ENCODE results near the gene MTCL1.

Gene MTCL1

GRCh38 chr18:8776013-8776943 lies 70.9 kb downstream of the MTCL1 start:
- DNase-seq: no peak

DNA sequence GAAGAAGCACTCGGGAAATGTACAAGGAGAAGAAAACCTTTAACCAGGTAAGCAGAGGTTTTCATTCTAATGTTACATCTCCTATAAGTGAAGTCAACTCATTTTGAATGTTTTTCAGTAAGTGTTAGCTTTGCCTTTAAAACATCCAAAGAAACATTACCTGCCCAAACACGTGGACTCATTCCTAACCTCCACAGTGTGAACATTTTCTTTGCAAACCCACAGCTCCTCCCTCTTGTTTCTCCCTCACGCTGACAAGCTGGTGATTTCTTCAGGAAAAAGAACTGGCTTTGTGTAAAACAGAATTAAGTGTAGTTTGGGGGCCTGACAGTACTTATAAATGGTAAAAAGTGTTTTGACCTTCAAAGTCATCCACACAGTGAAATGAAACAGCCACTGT lies 72.5 kb downstream of the MTCL1 start:
- DNase-seq: no peak

GRCh38 chr18:8778386-8778785 lies 73.0 kb downstream of the MTCL1 start:
- DNase-seq: no peak

DNA sequence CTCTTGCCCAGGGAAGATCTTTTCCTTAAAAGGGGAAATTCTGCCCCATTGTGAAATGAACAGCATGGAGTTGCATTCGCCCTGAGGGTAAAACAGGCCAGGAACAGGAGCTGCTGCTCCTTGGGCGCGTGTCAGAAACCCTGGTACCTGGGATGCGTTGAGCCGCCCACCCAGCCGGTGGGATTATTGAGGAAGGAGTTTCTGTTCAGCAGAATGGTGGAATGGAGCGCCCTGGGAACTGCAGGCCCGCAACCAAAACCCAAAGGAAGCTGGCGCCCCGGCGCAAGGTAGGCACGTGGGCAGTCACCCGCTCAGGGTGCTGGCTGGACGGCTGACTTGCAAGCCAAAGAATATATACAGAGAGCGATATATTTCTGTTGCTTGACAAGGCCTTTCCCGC lies 73.5 kb downstream of the MTCL1 start:
- no peak for DNase-seq

DNA sequence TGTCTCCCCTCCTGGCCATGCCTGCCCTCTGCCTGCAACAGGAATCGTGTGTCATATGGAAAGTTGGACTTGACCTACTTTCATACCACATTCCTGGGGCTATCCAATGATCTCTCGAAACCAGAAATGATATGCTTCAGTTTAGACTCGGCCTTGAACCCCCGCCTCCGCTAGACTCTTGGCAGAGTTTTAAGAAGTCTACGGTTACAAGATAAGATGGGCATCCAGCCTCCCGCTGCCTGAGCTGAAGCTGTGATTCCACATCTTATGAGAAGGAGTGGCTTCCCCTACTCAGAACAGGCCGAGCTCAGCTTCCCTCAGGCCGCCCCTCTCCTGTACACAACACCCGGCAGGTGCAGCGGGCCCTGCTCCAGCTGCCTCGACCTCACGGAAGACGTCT lies 73.9 kb downstream of the MTCL1 start:
- no peak for DNase-seq

- DNase-seq: no peak
These were observed 74.9 kb downstream of the MTCL1 start for GRCh38 chr18:8780227-8780626.

- no peak for DNase-seq
These were observed 76.3 kb downstream of the MTCL1 start for GRCh38 chr18:8781671-8782070.

- DNase-seq: no peak
These were observed 78.1 kb downstream of the MTCL1 start for GRCh38 chr18:8783335-8783993.

DNA sequence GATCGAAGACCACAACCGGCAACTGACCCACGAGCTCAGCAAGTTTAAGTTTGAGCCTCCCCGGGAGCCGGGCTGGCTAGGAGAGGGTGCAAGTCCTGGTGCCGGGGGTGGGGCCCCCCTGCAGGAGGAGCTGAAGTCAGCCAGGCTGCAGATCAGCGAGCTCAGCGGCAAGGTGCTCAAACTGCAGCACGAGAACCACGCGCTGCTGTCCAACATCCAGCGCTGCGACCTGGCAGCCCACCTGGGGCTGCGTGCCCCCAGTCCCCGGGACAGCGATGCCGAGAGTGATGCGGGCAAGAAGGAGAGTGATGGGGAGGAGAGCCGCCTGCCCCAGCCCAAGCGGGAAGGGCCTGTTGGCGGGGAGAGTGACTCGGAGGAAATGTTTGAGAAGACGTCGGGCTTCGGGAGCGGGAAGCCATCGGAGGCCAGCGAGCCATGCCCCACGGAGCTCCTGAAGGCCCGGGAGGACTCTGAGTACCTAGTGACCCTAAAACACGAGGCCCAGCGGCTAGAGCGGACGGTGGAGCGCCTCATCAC lies 78.7 kb downstream of the MTCL1 start:
- DNase-seq: no peak

DNA sequence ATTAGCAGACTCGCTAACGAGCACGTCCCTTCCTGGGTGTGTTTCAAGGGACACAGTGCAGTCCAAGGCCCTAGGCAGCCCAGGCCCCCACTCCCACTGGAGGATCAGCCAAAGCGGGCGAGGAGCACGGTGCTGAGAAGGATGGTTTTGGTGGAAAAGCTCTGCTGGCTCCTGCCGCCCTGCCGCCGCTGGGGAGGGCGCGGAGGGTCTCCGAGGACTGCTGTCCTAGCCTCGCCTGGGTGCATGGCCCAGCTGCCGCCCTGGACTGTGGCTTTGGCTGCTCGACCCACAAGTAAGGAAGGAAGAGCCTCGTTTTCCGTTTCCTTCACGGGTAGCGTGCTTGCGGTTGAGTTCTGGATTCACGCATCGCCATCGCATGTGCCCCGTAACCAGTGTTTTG lies 79.9 kb downstream of the MTCL1 start:
- no peak for DNase-seq

GRCh38 chr18:8785855-8786482 lies 80.6 kb downstream of the MTCL1 start:
- DNase-seq: no peak

- DNase-seq: no peak
These were observed 81.4 kb downstream of the MTCL1 start for GRCh38 chr18:8786483-8787370.

- DNase-seq: no peak
These were observed 82.0 kb downstream of the MTCL1 start for GRCh38 chr18:8787371-8787670.

DNA sequence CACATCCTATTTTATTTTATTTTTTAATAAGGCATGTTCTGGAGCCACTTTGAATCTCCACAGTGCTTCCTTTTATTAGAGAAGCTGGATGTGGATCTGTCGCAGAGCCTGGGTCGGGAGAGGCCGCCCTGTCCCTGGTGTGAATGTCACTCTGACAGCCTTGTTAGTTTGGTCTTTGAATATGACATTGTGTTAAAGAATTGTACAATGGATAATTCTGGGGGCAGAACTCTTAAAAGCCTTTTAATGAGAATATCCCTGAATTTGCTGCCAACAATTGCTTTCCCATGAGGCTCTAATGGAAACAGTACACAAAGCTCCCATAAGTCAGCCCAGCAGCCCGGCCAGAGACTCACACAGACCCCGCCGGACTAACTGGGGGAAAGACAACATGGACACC lies 82.4 kb downstream of the MTCL1 start:
- DNase-seq: no peak

DNA sequence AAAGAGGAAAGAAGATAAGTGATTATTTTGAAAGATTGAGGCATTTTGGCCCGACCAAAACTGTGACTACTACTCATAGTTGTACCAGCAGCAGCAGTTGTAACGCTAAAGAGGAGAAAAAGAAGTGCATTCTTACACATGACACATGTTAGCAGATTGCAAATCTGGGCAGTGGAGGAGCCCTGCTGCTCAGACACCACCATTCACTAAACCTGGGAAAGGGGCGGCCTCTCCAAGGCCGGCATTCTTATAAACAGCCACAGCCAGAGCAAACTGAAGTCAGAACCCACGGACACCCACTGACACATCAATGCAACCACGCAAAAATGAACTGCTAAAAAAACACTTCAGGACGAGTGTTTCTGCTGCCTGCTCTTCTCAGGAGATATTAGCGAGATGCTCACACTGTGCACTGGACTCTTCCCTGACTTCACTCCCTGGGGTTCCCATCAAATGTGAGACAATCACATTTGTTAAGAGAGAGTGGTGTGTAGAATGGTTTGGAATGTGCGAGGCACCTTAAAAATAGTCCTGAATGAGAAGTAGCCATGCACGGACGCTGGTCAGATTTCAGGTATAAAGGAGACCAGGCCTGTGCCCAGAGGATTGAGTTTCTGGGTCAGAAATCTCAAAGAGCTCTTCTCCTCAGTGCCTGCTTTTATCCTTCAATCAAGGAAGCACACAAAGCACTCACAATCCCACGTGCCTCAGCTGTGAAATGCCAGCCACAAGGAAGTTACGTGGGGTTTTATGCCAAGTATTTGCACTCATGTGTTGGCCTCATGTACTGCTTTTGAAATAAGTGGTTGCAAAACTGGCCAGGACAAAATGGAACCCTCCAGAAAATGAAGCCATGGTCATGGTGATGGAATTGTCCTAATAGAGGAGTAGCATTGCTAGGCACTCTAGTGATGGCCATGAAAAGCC lies 83.4 kb downstream of the MTCL1 start:
- no peak for DNase-seq

- DNase-seq: no peak
These were observed 85.9 kb downstream of the MTCL1 start for GRCh38 chr18:8791171-8791651.

DNA sequence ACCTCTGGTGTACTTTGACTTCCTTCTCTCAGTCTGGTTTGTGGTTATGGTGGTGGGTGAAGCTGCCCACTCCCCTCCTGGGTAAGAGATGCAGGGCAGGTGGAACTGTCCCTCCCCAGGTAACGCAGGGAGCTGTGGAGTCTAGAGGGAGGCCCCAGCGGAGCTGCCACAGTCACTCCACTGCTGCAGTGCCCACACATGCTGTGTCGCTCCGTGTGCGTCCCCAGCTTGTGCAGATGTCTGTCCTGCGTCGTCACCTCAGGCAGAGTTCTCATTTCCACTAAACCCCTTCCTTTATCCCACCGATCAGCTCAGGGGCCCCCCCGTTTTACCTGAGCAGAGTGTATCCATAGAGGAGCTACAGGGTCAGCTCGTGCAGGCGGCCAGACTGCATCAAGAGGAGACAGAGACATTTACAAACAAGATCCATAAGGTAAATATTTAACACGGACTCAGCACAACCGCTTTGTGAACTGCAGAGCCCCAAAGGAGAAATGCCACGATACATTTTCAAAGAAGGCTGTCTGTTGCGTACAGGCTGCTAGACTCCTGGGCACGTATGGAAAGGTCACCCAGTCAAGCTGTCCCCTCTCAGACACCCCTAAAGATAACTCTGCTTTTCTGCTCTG lies 87.4 kb downstream of the MTCL1 start:
- no peak for DNase-seq

GRCh38 chr18:8793445-8794155 lies 88.2 kb downstream of the MTCL1 start:
- DNase-seq: no peak

GRCh38 chr18:8794156-8794933 lies 89.0 kb downstream of the MTCL1 start:
- DNase-seq: no peak

DNA sequence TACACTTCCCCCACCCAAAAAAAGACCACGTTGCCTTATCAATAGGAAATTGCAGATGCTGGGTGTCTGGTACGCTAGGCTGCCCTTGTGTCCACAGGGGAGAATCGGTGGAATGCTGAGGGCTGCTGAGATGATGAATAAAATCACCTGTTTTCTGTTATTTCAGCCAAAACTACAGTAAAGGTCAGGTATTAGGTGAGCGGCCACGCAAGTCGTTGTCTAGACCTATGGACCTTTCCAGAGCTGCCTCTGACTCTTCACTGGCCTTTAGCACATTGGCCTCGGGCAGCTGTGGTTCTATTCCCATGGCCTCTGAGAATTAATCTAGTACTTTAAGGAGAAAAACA lies 89.6 kb downstream of the MTCL1 start:
- no peak for DNase-seq
